Mesodermal cell (in vitro differentiated cells): ENCODE results near the gene SCRN2.

Experiments used
- H3K27ac ChIP-seq: 2 replicates; pipeline ENCODE4 v1.7.0; 2013; ENCODE audit warnings: mild to moderate bottlenecking, low read depth, low read length, moderate library complexity; ENCODE audit not compliant: severe bottlenecking
- H3K36me3 ChIP-seq: 2 replicates; pipeline ENCODE4 v1.7.1; 2013; ENCODE audit warnings: mild to moderate bottlenecking, low read length, moderate library complexity; ENCODE audit not compliant: control insufficient read depth, insufficient read depth
- H3K4me1 ChIP-seq: one replicate; pipeline ENCODE4 v1.7.1; 2013; ENCODE audit warnings: mild to moderate bottlenecking, low read length; ENCODE audit not compliant: insufficient read depth, control insufficient read depth, poor library complexity, severe bottlenecking
- H3K4me3 ChIP-seq: 2 replicates; pipeline ENCODE4 v1.7.0; 2013; ENCODE audit warnings: low read length, control low read depth, mild to moderate bottlenecking; ENCODE audit not compliant: insufficient read depth, poor library complexity, severe bottlenecking; ENCODE audit errors: extremely low read depth
- H3K9me3 ChIP-seq: 2 replicates; pipeline ENCODE4 v1.7.1; 2013; ENCODE audit warnings: mild to moderate bottlenecking, low read length, moderate library complexity; ENCODE audit not compliant: control insufficient read depth
- WGBS, 2 experiments: methylation state at CpG; one replicate each; pipeline ENCODE4 v1.1.5; 2013; ENCODE audit warnings: missing lambda C conversion rate in 2 of 2; ENCODE audit not compliant: insufficient coverage in 2 of 2; 5-methylcytosine and 5-hydroxymethylcytosine counted together

Gene SCRN2

GRCh38 chr17:47879028-47879585, 38.0 kb upstream of the SCRN2 start:
- Histone ChIP-seq H3K4me1 (peaks cover 44% of the 10 kb centered on the region), H3K27ac (peak overlapping the region; percentile 6), H3K36me3 (no peaks in the 10 kb centered on the region), H3K9me3 (no peaks in the 10 kb centered on the region), H3K4me3 (no peak overlapping the region)
- WGBS, 2 experiments, result 80% methylated on average over 1 of the region's 2 CpGs; no CpG with 5 or more reads in 1 of the 2 experiments

DNA sequence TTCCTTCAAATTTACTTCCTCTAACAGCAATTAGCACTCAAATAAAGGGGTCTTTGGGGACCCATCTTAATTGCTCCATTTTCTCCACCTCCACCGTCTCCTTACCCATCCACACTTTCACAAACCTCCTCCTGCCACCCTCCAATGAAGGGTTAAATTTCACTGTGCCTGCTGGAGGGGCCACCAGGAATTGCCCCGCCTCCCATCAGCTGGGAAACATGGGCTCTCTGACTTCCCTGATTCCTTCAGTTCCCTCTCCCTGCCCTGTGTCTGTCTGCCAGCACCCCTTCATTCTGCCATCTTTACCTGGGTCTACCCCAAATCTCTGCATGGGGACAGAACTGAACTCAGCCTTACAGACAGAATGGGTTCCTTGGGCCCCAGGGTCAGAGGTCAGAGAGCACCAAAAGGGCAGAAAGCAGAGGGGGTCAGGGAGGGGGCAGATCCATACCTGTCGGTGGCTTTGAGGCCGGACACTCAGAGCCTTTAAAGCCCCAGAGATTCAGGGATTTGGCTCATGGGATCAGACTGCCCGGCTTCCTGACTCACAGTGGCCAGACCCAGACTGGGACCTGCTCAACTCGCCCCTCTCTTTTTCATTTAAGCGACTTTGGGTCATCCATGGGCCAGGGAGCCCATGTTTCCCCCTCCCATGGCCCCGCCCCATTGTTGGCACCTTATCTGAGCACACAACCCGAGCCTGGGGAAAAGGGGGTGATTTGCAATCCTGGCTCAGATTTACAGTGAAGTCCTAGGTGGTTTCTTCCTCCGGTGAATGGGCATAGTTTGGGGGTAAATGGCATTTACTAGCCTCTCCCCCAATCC, 37.3 kb upstream of the SCRN2 start:
- Histone ChIP-seq H3K27ac (peak overlapping the region; percentile 6), H3K9me3 (no peaks in the 10 kb centered on the region), H3K4me3 (no peak overlapping the region), H3K4me1 (peaks cover 46% of the 10 kb centered on the region), H3K36me3 (no peaks in the 10 kb centered on the region)
- WGBS, 2 experiments, result 58 to 63% methylated on average over 5 to 6 of the region's 10 CpGs

DNA sequence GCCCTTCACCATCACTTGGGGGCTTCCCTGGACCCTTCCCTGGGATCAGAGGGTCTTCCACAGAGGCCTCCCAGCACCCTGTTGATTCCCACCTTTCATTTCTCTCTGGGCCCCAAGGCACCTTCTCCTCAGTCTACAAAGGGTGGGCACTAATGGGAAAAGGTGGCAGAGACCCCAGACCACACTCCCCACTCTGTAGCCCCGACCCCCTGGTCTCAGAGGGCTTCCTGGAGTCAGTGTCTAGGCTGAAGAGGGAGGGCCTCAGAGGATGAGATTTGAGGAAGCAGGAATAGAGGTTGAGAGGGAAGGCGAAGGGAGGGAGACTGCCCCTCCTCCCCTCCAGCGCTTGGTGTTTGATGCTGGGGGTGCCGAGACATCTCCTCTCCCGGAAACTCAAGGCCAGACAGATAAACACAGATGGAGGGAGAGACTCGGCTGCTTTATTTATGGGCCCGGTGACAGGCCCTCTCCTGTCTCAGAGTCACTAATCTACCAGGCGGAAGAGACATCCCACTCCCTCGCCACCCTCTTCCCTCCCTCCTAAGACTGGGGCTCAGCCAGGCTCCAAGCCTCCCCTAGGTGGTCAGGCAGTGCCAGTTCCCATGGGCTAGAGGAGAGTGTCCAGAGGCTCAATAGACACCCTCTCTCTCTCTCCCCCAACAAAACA, 36.4 kb upstream of the SCRN2 start:
- no peaks in the 10 kb centered on the region for H3K36me3 ChIP-seq
- no peak overlapping the region for H3K4me3 ChIP-seq
- H3K4me1 ChIP-seq, result peaks cover 55% of the 10 kb centered on the region
- 67 to 75% methylated on average over 2 to 3 of the region's 9 CpGs for WGBS, 2 experiments
- H3K27ac ChIP-seq, result peak overlapping the region; percentile 6
- no peaks in the 10 kb centered on the region for H3K9me3 ChIP-seq

GRCh38 chr17:47875011-47875985, 34.2 kb upstream of the SCRN2 start:
- no peaks in the 10 kb centered on the region for H3K36me3 ChIP-seq
- H3K4me1 ChIP-seq, result peaks cover 60% of the 10 kb centered on the region
- no peak overlapping the region for H3K4me3 ChIP-seq
- H3K27ac ChIP-seq, result no peak overlapping the region
- 52 to 53% methylated on average over 9 to 10 of the region's 11 CpGs for WGBS, 2 experiments
- H3K9me3 ChIP-seq, result no peaks in the 10 kb centered on the region

- H3K4me1 ChIP-seq, result peaks cover 67% of the 10 kb centered on the region
- H3K27ac ChIP-seq, result no peak overlapping the region
- no peaks in the 10 kb centered on the region for H3K36me3 ChIP-seq
- no peaks in the 10 kb centered on the region for H3K9me3 ChIP-seq
- WGBS, 2 experiments, result 56 to 64% methylated on average over 4 of the region's 4 CpGs
- no peak overlapping the region for H3K4me3 ChIP-seq
These were observed 32.4 kb upstream of the SCRN2 start for GRCh38 chr17:47873200-47874090.

GRCh38 chr17:47872651-47873161, 31.6 kb upstream of the SCRN2 start:
- 9 to 11% methylated on average over 8 to 9 of the region's 15 CpGs for WGBS, 2 experiments
- H3K9me3 ChIP-seq, result no peaks in the 10 kb centered on the region
- peak overlapping the region; percentile 3 for H3K4me3 ChIP-seq
- no peaks in the 10 kb centered on the region for H3K36me3 ChIP-seq
- no peak overlapping the region for H3K27ac ChIP-seq
- H3K4me1 ChIP-seq, result peaks cover 60% of the 10 kb centered on the region

DNA sequence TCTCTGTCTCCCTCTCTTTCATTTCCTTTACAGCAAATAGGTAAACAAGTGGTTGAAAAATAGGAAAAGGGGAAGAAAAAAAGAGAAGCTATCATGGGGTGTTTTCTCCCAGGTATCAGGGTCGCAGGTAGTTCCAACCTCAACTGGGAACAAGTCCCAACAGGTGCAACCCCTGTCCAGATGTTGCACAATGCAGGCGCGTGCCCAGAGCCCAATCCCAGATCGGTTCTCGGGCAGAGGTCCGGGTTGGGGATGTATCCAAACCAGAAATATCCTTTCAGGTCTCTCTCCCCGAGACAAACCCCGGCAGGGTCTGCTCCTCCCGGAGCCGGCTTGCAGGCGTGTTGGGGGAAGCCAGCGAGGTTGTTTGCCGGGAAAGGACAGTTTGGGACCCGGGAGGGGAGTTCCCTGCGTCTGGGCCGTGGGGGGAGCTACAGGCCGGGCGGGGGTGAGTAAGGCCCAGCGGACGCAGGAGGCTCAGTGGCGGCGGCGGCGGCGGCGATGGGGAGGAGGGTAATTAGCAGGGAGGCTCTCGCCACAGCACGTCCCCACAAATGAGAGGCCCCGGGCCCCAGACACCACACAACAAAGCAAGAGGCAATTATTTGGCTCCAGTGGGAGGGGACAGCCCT, 31.1 kb upstream of the SCRN2 start:
- Histone ChIP-seq H3K4me3 (peak overlapping the region; percentile 6), H3K36me3 (no peaks in the 10 kb centered on the region), H3K27ac (no peak overlapping the region), H3K4me1 (peaks cover 60% of the 10 kb centered on the region), H3K9me3 (no peaks in the 10 kb centered on the region)
- 12 to 40% methylated on average over 5 to 6 of the region's 29 CpGs for WGBS, 2 experiments

DNA sequence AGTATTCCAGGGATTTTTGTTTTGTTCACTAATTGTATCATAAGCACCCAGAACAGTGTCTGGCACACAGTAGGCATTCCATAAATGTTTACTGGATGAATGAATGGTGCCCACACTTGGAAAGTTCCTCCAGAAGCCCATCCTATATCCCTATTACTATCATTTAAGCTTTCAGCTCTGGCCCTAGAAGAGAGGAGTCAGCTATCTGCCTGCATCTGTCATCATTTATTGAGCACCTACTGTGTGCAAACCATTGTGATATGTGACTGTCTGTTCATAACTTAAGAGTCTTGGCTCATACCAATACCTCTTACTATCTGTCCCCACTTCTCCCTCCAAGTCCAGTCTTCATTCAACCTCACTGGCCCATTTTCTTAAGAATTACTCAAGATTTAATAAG, 30.0 kb upstream of the SCRN2 start:
- Histone ChIP-seq H3K4me1 (peaks cover 62% of the 10 kb centered on the region), H3K4me3 (no peak overlapping the region), H3K36me3 (no peaks in the 10 kb centered on the region), H3K27ac (no peak overlapping the region), H3K9me3 (no peaks in the 10 kb centered on the region)

GRCh38 chr17:47870056-47870455, 29.0 kb upstream of the SCRN2 start:
- H3K4me3 ChIP-seq, result no peak overlapping the region
- H3K4me1 ChIP-seq, result peaks cover 53% of the 10 kb centered on the region
- H3K27ac ChIP-seq, result peak overlapping the region; percentile 29
- H3K9me3 ChIP-seq, result no peaks in the 10 kb centered on the region
- no peaks in the 10 kb centered on the region for H3K36me3 ChIP-seq
- no CpG with 5 or more reads among the region's 1 CpG for WGBS, 2 experiments
